SKM-1 (cell line): Measurements from ENCODE around the gene TMEM163.

Experiments
- DNase-seq: peaks from one replicate; lab custom pipeline; 2025; ENCODE audit not compliant: unreplicated experiment; lab: John Stamatoyannopoulos, UW

The TMEM163 gene

GRCh38 chr2:134693359-134694330 lies 25.2 kb downstream of the TMEM163 start:
- DNase-seq, result no peak

- DNase-seq, result no peak
Observed at GRCh38 chr2:134692499-134692898, 26.3 kb downstream of the TMEM163 start.

- no peak for DNase-seq
Observed at GRCh38 chr2:134690629-134691215, 28.1 kb downstream of the TMEM163 start.

- DNase-seq, result no peak
Observed at GRCh38 chr2:134689315-134689714, 29.5 kb downstream of the TMEM163 start.

GRCh38 chr2:134685967-134686366 lies 32.8 kb downstream of the TMEM163 start:
- DNase-seq, result no peak

- no peak for DNase-seq
Observed at GRCh38 chr2:134683561-134684112, 35.2 kb downstream of the TMEM163 start.

GRCh38 chr2:134682726-134683125 lies 36.1 kb downstream of the TMEM163 start:
- DNase-seq, result no peak

- DNase-seq, result no peak
Observed at GRCh38 chr2:134681201-134681600, 37.6 kb downstream of the TMEM163 start.

- DNase-seq, result peak; percentile 34
Observed at GRCh38 chr2:134679745-134680144, 39.1 kb downstream of the TMEM163 start.

- no peak for DNase-seq
Observed at GRCh38 chr2:134679294-134679693, 39.5 kb downstream of the TMEM163 start.

GRCh38 chr2:134677856-134678756 lies 40.7 kb downstream of the TMEM163 start:
- DNase-seq, result no peak

- DNase-seq, result no peak
Observed at GRCh38 chr2:134676960-134677359, 41.8 kb downstream of the TMEM163 start.

- DNase-seq, result no peak
Observed at GRCh38 chr2:134675314-134675713, 43.5 kb downstream of the TMEM163 start.

- DNase-seq, result no peak
Observed at GRCh38 chr2:134674687-134675086, 44.1 kb downstream of the TMEM163 start.

- no peak for DNase-seq
Observed at GRCh38 chr2:134671513-134671912, 47.3 kb downstream of the TMEM163 start.

GRCh38 chr2:134670955-134671354 lies 47.8 kb downstream of the TMEM163 start:
- DNase-seq, result no peak

GRCh38 chr2:134669731-134670669 lies 48.8 kb downstream of the TMEM163 start:
- DNase-seq, result peak; percentile 0

GRCh38 chr2:134668821-134669220 lies 50.0 kb downstream of the TMEM163 start:
- DNase-seq, result no peak

GRCh38 chr2:134667541-134667940 lies 51.3 kb downstream of the TMEM163 start:
- DNase-seq, result no peak

GRCh38 chr2:134667081-134667480 lies 51.7 kb downstream of the TMEM163 start:
- DNase-seq, result no peak
